HepG2 (cell line): ENCODE data around the gene CCL4. TPM values are rescaled to one million over a fixed set of nuclear protein-coding genes. Genes with fewer than 3 reads are reported as not detected.

Experiments used
- ATAC-seq: fragments of 200-7000 bp; cut with Tn5 transposase; 3 replicates; pipeline ENCODE4 v1.9.1; 2020; ENCODE audit warnings: mild to moderate bottlenecking, moderate library complexity
- BruUV-seq: library from RNA; stranded (reverse); fragments of 400-500 nt; replicated peaks from 2 replicates; lab custom pipeline; 2021; lab: Mats Ljungman, UMichigan
- CTCF ChIA-PET: fragments of 300-600 bp; formaldehyde crosslinking; extraction: SDS; loops from one replicate; lab custom pipeline; 2021; ENCODE audit warnings: low total read pairs, inconsistent platforms, low intra/inter-chr PET ratio; lab: Yijun Ruan, JAX
- POLR2A ChIA-PET: fragments of 350-600 bp; sonication (Branson Sonifier 250); formaldehyde crosslinking; loops from one replicate; lab custom pipeline; 2020; ENCODE audit warnings: antibody characterized with exemption, inconsistent platforms; lab: Yijun Ruan, JAX
- DNase-seq: peaks from one replicate; pipeline ENCODE4 v3.0.0-alpha.2; 2015; ENCODE audit warnings: low spot score
- FAIRE-seq: peaks from 3 replicates; lab custom pipeline; 2011; peaks lifted over from hg19 to GRCh38; lab: Jason Lieb, UNC
- H2AFZ ChIP-seq: one replicate; pipeline ENCODE4 v1.6.1; 2011; ENCODE audit warnings: low read length, inconsistent platforms
- H3K27ac ChIP-seq: fragments of 300-600 bp; 3 replicates; pipeline ENCODE4 v1.8.0; 2011; ENCODE audit warnings: mixed run types, mild to moderate bottlenecking, mixed read lengths, low read length, inconsistent platforms; ENCODE audit not compliant: insufficient read depth; ENCODE audit errors: extremely low read length
- H3K27me3 ChIP-seq, 2 experiments: fragments of 200-600 bp in 1 of 2; 2 replicates in 1 of 2; 3 replicates in 1 of 2; pipeline versions ENCODE4 v1.6.0 to v1.8.0; 2011; ENCODE audit warnings: low read length in 2 of 2, mild to moderate bottlenecking in 2 of 2, moderate library complexity in 2 of 2, inconsistent platforms in 1 of 2; ENCODE audit not compliant: insufficient read depth in 2 of 2, control insufficient read depth in 1 of 2
- H3K36me3 ChIP-seq, 2 experiments: fragments of 200-600 bp in 1 of 2; replicated peaks in 1 of 2; 2 replicates in 1 of 2; 3 replicates in 1 of 2; pipeline versions ENCODE4 v1.5.1 to v1.8.0; 2011; ENCODE audit warnings: low read length in 2 of 2, inconsistent platforms in 1 of 2; ENCODE audit not compliant: insufficient read depth in 2 of 2, control insufficient read depth in 1 of 2
- H3K4me1 ChIP-seq: 2 replicates; pipeline ENCODE4 v1.5.1; 2012; ENCODE audit warnings: low read length, inconsistent platforms; ENCODE audit not compliant: insufficient read depth
- H3K4me2 ChIP-seq: 2 replicates; pipeline ENCODE4 v1.6.0; 2011; ENCODE audit warnings: low read depth, low read length, inconsistent platforms
- H3K4me3 ChIP-seq, 3 experiments: fragments of 200-600 bp in 1 of 3; sonication (generic), shearing (Covaris generic) in 1 of 3; replicated peaks in 1 of 3; 2 replicates each; pipeline ENCODE4 v1.5.1; 2011 to 2016; ENCODE audit warnings: low read length in 3 of 3, inconsistent platforms in 2 of 3, low read depth in 2 of 3, mild to moderate bottlenecking in 2 of 3, control low read depth in 1 of 3, mixed read lengths in 1 of 3; ENCODE audit not compliant: insufficient read depth in 1 of 3
- H3K79me2 ChIP-seq: one replicate; pipeline ENCODE4 v1.6.1; 2011; ENCODE audit warnings: low read length, inconsistent platforms; ENCODE audit not compliant: insufficient read depth
- H3K9ac ChIP-seq: 2 replicates; pipeline ENCODE4 v1.6.0; 2011; ENCODE audit warnings: mild to moderate bottlenecking, low read depth, low read length, inconsistent platforms; ENCODE audit not compliant: insufficient read depth
- H3K9me3 ChIP-seq: 2 replicates; pipeline ENCODE4 v1.5.1; 2012; ENCODE audit warnings: mild to moderate bottlenecking, low read length
- H4K20me1 ChIP-seq: 2 replicates; pipeline ENCODE4 v1.6.0; 2011; ENCODE audit warnings: inconsistent platforms, mild to moderate bottlenecking, low read length, moderate library complexity; ENCODE audit not compliant: insufficient read depth
- DMAP1 ChIP-seq: IDR thresholded peaks from 2 replicates; pipeline ENCODE4 v1.6.1; 2016
- DNMT1 ChIP-seq: sonication (generic); formaldehyde crosslinking; IDR thresholded peaks from 2 replicates; pipeline ENCODE4 v1.5.1; 2020; ENCODE audit warnings: mild to moderate bottlenecking, missing genetic modification reagents
- MIXL1 ChIP-seq: IDR thresholded peaks from 2 replicates; pipeline ENCODE4 v1.6.1; 2016
- TP53 ChIP-seq: sonication (generic); formaldehyde crosslinking; conservative IDR thresholded peaks from 2 replicates; pipeline ENCODE4 v1.4.0; 2020; ENCODE audit warnings: missing genetic modification reagents
- WGBS: methylation state at CpG from one replicate; pipeline ENCODE4 v1.1.6; 2017; ENCODE audit warnings: low lambda C conversion rate; 5-methylcytosine and 5-hydroxymethylcytosine counted together
- in situ Hi-C: cut with HindIII; loops from 2 replicates; pipeline ENCODE4 v1.10.0; 2017; ENCODE audit warnings: low pct_unique_long_range_greater_than_20kb; ENCODE audit not compliant: extremely low pct_ligation_motif_present
- intact Hi-C: fragments of 100-400 bp; cut with micrococcal nuclease; formaldehyde crosslinking; loops from one replicate; pipeline ENCODE4 v1.10.0; 2022; ENCODE audit not compliant: unreplicated experiment
- polyA plus RNA-seq, 8 experiments: library from polyadenylated mRNA; depleted of rRNA in 3 of 8; stranded (reverse) in 7 of 8; unstranded in 1 of 8; fragments of >200 nt; fragmentation: Illumina TruSeq in 4 of 8; extraction: Trizol in 4 of 8; gene quantifications; 2 replicates each; pipeline versions ENCODE4 v1.2.1 to v1.2.3, GENCODE V29; 2011 to 2016; ENCODE audit warnings: low read depth in 4 of 8, missing spikeins in 1 of 8, mixed read lengths in 1 of 8; ENCODE audit not compliant: insufficient read depth in 1 of 8
- total RNA-seq, 5 experiments: library from RNA; depleted of rRNA; stranded (reverse); fragments of >200 nt; fragmentation: Illumina TruSeq; extraction: Trizol; gene quantifications; 2 replicates each; pipeline ENCODE4 v1.2.3, GENCODE V29; 2016; ENCODE audit warnings: low read depth in 1 of 5
- TF ChIP-seq, protein P1 (sequence below): sonication (generic); formaldehyde crosslinking; IDR thresholded peaks from 2 replicates; pipeline ENCODE4 v1.4.0; 2020; ENCODE audit warnings: missing genetic modification reagents
- TF ChIP-seq, protein P2 (sequence below): IDR thresholded peaks from 2 replicates; pipeline ENCODE4 v1.6.1; 2016; ENCODE audit warnings: missing compliant biosample characterization, missing genetic modification reagents, borderline replicate concordance

Gene CCL4
- total and polyA plus RNA-seq, 2 of the 13 experiments (the other 11 are each of a cell fraction or from before 2014, with no cell fraction given): not detected

DNA sequence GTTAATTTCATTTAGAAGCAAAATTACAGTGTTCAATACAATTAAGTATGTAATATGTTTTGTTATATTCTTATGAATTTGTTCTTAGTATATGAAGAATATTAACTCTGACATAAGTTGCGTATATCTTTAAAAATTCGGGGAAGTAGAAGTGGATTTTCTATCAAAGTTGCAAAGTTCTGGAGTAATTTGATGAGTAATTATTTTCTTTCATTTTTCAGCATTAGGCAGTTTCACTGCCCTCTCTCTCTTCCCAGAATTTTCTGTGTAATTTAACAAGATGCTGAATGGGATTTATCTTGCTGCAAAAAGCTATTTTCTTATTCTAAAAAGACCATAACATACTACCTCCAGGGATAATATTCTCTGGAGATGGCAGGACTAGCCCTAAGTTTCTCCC lies 48.5 kb upstream of the CCL4 start:
- ChIA-PET CTCF (no interaction called here), POLR2A (no interaction called here)
- Histone ChIP-seq H3K27ac (no peak overlapping the region), H2AFZ (no peak overlapping the region), H4K20me1 (no peaks in the 10 kb centered on the region), H3K9ac (no peak overlapping the region), H3K4me2 (no peak overlapping the region), H3K27me3 (no peaks in the 10 kb centered on the region), H3K9me3 (peaks cover 4% of the 10 kb centered on the region), H3K4me1 (no peaks in the 10 kb centered on the region), H3K79me2 (no peaks in the 10 kb centered on the region), H3K36me3 (no peaks in the 10 kb centered on the region), H3K4me3 (no peak overlapping the region)
- no peak for FAIRE-seq
- no peak for ATAC-seq
- intact Hi-C loops (no loop called here), in situ Hi-C loops (no loop called here)
- 23% methylated on average over 2 of the region's 2 CpGs for WGBS
- BruUV-seq: no TSS peak
- TF ChIP-seq, protein P1, sequence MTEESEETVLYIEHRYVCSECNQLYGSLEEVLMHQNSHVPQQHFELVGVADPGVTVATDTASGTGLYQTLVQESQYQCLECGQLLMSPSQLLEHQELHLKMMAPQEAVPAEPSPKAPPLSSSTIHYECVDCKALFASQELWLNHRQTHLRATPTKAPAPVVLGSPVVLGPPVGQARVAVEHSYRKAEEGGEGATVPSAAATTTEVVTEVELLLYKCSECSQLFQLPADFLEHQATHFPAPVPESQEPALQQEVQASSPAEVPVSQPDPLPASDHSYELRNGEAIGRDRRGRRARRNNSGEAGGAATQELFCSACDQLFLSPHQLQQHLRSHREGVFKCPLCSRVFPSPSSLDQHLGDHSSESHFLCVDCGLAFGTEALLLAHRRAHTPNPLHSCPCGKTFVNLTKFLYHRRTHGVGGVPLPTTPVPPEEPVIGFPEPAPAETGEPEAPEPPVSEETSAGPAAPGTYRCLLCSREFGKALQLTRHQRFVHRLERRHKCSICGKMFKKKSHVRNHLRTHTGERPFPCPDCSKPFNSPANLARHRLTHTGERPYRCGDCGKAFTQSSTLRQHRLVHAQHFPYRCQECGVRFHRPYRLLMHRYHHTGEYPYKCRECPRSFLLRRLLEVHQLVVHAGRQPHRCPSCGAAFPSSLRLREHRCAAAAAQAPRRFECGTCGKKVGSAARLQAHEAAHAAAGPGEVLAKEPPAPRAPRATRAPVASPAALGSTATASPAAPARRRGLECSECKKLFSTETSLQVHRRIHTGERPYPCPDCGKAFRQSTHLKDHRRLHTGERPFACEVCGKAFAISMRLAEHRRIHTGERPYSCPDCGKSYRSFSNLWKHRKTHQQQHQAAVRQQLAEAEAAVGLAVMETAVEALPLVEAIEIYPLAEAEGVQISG: no peak
- TF ChIP-seq MIXL1 (CRISPR knock-in tag): no peak
- TF ChIP-seq TP53 (CRISPR knock-in tag): no peak
- TF ChIP-seq, protein P2, sequence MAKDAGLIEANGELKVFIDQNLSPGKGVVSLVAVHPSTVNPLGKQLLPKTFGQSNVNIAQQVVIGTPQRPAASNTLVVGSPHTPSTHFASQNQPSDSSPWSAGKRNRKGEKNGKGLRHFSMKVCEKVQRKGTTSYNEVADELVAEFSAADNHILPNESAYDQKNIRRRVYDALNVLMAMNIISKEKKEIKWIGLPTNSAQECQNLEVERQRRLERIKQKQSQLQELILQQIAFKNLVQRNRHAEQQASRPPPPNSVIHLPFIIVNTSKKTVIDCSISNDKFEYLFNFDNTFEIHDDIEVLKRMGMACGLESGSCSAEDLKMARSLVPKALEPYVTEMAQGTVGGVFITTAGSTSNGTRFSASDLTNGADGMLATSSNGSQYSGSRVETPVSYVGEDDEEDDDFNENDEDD (CRISPR knock-in tag): no peak
- TF ChIP-seq DMAP1 (CRISPR knock-in tag): no peak
- no peak for TF ChIP-seq DNMT1
- no peak for DNase-seq
